ENCODE data around the gene CELF3. TPM values are rescaled to one million over a fixed set of nuclear protein-coding genes. Genes with fewer than 3 reads are reported as not detected.
"Not testable (repeated sequence)": the region's sequence is repeated elsewhere in the genome, so short reads cannot be mapped to it uniquely, and the experiment has no call there.

Gene CELF3
- total RNA-seq, 1 donor from 2014 or later: not detected

- FAIRE-seq (no peak), DNase-seq (ENCODE audit: low read depth) (no peak)
- Histone ChIP-seq H3K4me3 (ENCODE audit: low read depth, low read length) (no peak overlapping the region), H3K36me3 (ENCODE audit: control insufficient read depth, insufficient read depth, low read length) (peaks cover 2% of the 10 kb centered on the region), H3K27me3 (ENCODE audit: control insufficient read depth, insufficient read depth, low read length) (no peaks in the 10 kb centered on the region)
- no peak for TF ChIP-seq CTCF (IDR thresholded peaks at IDR 0.05; ENCODE audit: insufficient read depth, low read length, severe bottlenecking)
Measured at GRCh38 chr1:151686561-151686960, 30.0 kb downstream of the CELF3 start.

DNA sequence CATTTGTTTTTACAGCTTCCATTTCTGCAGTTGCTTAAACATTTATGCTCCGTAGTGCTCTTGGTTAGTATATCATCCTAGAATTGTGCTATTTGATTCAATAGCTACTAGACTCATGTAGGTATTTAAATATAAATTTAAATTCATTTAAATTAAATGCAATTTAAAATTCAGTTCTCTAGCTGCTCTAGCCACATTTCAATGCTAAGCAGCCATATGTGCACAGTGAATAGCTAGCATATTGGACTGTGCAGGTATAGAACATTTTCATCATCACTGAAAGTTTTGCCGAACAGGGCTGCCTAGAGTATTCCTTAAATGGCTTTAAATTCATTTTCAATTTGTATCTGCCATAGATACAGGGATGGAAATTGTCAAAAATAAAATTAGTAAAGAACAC lies 32.5 kb downstream of the CELF3 start:
- no peak for DNase-seq (ENCODE audit: low read depth)
- H3K27me3 ChIP-seq (ENCODE audit: control insufficient read depth, insufficient read depth, low read length): no peaks in the 10 kb centered on the region
- FAIRE-seq: no peak
- peaks cover 2% of the 10 kb centered on the region for H3K36me3 ChIP-seq (ENCODE audit: control insufficient read depth, insufficient read depth, low read length)
- H3K4me3 ChIP-seq (ENCODE audit: low read depth, low read length): no peak overlapping the region
- no peak for TF ChIP-seq CTCF (IDR thresholded peaks at IDR 0.05; ENCODE audit: insufficient read depth, low read length, severe bottlenecking)

DNA sequence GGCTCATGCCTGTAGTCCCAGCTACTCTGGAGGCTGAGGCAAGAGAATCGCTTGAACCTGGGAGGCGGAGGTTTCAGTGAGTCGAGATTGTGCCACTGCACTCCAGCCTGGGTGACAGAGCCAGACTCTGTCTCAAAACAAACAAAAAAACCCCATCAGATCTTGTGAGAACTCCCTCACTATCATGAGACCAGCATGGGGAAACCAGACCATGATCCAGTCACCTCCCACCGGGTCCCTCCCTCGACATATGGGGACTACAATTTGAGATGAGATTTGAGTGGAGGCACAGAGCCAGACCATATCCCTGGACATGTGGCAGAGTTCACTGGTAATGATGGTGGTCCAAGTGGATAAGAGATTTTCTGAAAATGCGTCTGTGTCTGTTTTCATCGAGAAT lies 33.7 kb downstream of the CELF3 start:
- FAIRE-seq; H3K36me3 ChIP-seq (ENCODE audit: control insufficient read depth, insufficient read depth, low read length); H3K4me3 ChIP-seq (ENCODE audit: low read depth, low read length); DNase-seq (ENCODE audit: low read depth); H3K27me3 ChIP-seq (ENCODE audit: control insufficient read depth, insufficient read depth, low read length): not testable (repeated sequence)

GRCh38 chr1:151681923-151682322 lies 34.7 kb downstream of the CELF3 start:
- H3K4me3 ChIP-seq (ENCODE audit: low read depth, low read length): no peak overlapping the region
- TF ChIP-seq CTCF (IDR thresholded peaks at IDR 0.05; ENCODE audit: insufficient read depth, low read length, severe bottlenecking): no peak
- H3K27me3 ChIP-seq (ENCODE audit: control insufficient read depth, insufficient read depth, low read length): no peaks in the 10 kb centered on the region
- DNase-seq (ENCODE audit: low read depth) (no peak), FAIRE-seq (no peak)
- H3K36me3 ChIP-seq (ENCODE audit: control insufficient read depth, insufficient read depth, low read length): peaks cover 2% of the 10 kb centered on the region

- FAIRE-seq (no peak), DNase-seq (ENCODE audit: low read depth) (peak; percentile 91)
- Histone ChIP-seq H3K4me3 (ENCODE audit: low read depth, low read length) (no peak overlapping the region), H3K36me3 (ENCODE audit: control insufficient read depth, insufficient read depth, low read length) (peaks cover 2% of the 10 kb centered on the region), H3K27me3 (ENCODE audit: control insufficient read depth, insufficient read depth, low read length) (no peaks in the 10 kb centered on the region)
- TF ChIP-seq CTCF (IDR thresholded peaks at IDR 0.05; ENCODE audit: insufficient read depth, low read length, severe bottlenecking): no peak
Measured at GRCh38 chr1:151680826-151681225, 35.8 kb downstream of the CELF3 start.

DNA sequence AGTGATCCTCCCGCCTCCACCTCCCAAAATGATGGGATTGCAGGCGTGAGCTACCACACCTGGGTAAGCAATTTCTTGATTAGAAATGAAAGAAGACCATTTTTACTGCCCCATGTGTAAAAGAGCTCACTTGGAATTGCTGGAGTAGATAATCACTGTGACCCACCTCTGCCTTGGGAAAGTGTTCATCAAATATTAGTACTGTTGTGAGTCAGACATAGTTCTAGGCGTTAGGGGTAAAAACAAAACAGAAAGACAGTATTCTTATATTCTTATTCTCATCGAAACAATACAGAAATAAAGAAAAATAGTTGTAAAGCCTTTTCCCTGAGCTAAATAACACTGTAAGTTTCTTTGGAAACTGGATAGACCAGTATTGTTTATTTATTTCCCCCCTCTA lies 36.2 kb downstream of the CELF3 start:
- FAIRE-seq (no peak), DNase-seq (ENCODE audit: low read depth) (peak; percentile 74)
- TF ChIP-seq CTCF (IDR thresholded peaks at IDR 0.05; ENCODE audit: insufficient read depth, low read length, severe bottlenecking): no peak
- no peak overlapping the region for H3K4me3 ChIP-seq (ENCODE audit: low read depth, low read length)
- H3K27me3 ChIP-seq (ENCODE audit: control insufficient read depth, insufficient read depth, low read length): no peaks in the 10 kb centered on the region
- peaks cover 2% of the 10 kb centered on the region for H3K36me3 ChIP-seq (ENCODE audit: control insufficient read depth, insufficient read depth, low read length)
